IMR-90 (cell line): ENCODE results near the gene CELA2A. TPM values are rescaled to one million over a fixed set of nuclear protein-coding genes. Genes with fewer than 3 reads are reported as not detected.

ENCODE experiments used
- ATAC-seq: fragments of 200-7000 bp; cut with Tn5 transposase; 2 replicates; pipeline ENCODE4 v1.9.1; 2020; ENCODE audit warnings: low read depth, mild to moderate bottlenecking, moderate library complexity
- BruUV-seq: library from RNA; stranded (reverse); fragments of 400-500 nt; replicated peaks from 2 replicates; lab custom pipeline; 2021; lab: Mats Ljungman, UMichigan
- CTCF ChIA-PET: fragments of 300-600 bp; formaldehyde crosslinking; extraction: SDS; loops from one replicate; lab custom pipeline; 2021; ENCODE audit warnings: antibody characterized with exemption; lab: Yijun Ruan, JAX
- POLR2A ChIA-PET: fragments of 300-600 bp; sonication (Branson Sonifier 250); formaldehyde crosslinking; loops from one replicate; lab custom pipeline; 2022; ENCODE audit warnings: antibody characterized with exemption; ENCODE audit not compliant: unreplicated experiment; lab: Charles Lee
- DNase-seq: peaks from one replicate; pipeline ENCODE4 v3.0.0; 2013
- H2AFZ ChIP-seq: replicated peaks from 2 replicates; pipeline ENCODE3; 2013; ENCODE audit warnings: low read length, mild to moderate bottlenecking; ENCODE audit not compliant: poor library complexity
- H2AK5ac ChIP-seq: 2 replicates; pipeline ENCODE4 v1.6.1; 2013; ENCODE audit warnings: low read depth, low read length, inconsistent platforms
- H2AK9ac ChIP-seq: replicated peaks from 2 replicates; pipeline ENCODE3; 2013; ENCODE audit warnings: mild to moderate bottlenecking, low read depth, low read length, moderate library complexity; ENCODE audit not compliant: poor library complexity
- H2BK120ac ChIP-seq: 2 replicates; pipeline ENCODE4 v1.6.1; 2013; ENCODE audit warnings: low read depth, low read length, inconsistent platforms
- H2BK15ac ChIP-seq: 3 replicates; pipeline ENCODE4 v1.6.1; 2013; ENCODE audit warnings: low read depth, low read length, inconsistent platforms
- H2BK20ac ChIP-seq: 2 replicates; pipeline ENCODE4 v1.6.1; 2013; ENCODE audit warnings: low read depth, mild to moderate bottlenecking, inconsistent platforms, low read length, moderate library complexity
- H2BK5ac ChIP-seq: 2 replicates; pipeline ENCODE4 v1.6.1; 2013; ENCODE audit warnings: mild to moderate bottlenecking, low read depth, low read length, inconsistent platforms; ENCODE audit not compliant: poor library complexity, severe bottlenecking
- H3K14ac ChIP-seq: replicated peaks from 2 replicates; pipeline ENCODE4 v1.6.1; 2013; ENCODE audit warnings: low read depth, low read length, inconsistent platforms
- H3K18ac ChIP-seq: 2 replicates; pipeline ENCODE4 v1.6.1; 2013; ENCODE audit warnings: low read depth, low read length, control low read depth
- H3K23ac ChIP-seq: 2 replicates; pipeline ENCODE4 v1.6.1; 2013; ENCODE audit warnings: low read depth, low read length, inconsistent platforms
- H3K27ac ChIP-seq: 2 replicates; pipeline ENCODE4 v1.5.1; 2013; ENCODE audit warnings: mild to moderate bottlenecking, control low read depth, low read length; ENCODE audit not compliant: insufficient read depth
- H3K27me3 ChIP-seq: 2 replicates; pipeline ENCODE4 v1.6.1; 2013; ENCODE audit warnings: low read length; ENCODE audit not compliant: control insufficient read depth, insufficient read depth
- H3K36me3 ChIP-seq: 2 replicates; pipeline ENCODE4 v1.6.1; 2013; ENCODE audit warnings: low read length, mixed read lengths; ENCODE audit not compliant: control insufficient read depth, insufficient read depth
- H3K4ac ChIP-seq: 2 replicates; pipeline ENCODE4 v1.6.1; 2013; ENCODE audit warnings: low read depth, low read length, inconsistent platforms
- H3K4me1 ChIP-seq: 2 replicates; pipeline ENCODE4 v1.6.1; 2013; ENCODE audit warnings: low read length, mixed read lengths; ENCODE audit not compliant: control insufficient read depth, insufficient read depth
- H3K4me2 ChIP-seq: 2 replicates; pipeline ENCODE4 v1.6.1; 2013; ENCODE audit warnings: low read depth, mild to moderate bottlenecking, control low read depth, low read length, moderate library complexity
- H3K4me3 ChIP-seq: 2 replicates; pipeline ENCODE4 v1.5.1; 2013; ENCODE audit warnings: low read depth, mild to moderate bottlenecking, control low read depth, low read length, moderate library complexity; ENCODE audit not compliant: insufficient read depth
- H3K56ac ChIP-seq: 2 replicates; pipeline ENCODE4 v1.6.1; 2013; ENCODE audit warnings: low read length, inconsistent platforms; ENCODE audit not compliant: insufficient read depth; ENCODE audit errors: extremely low read depth
- H3K79me1 ChIP-seq, 2 experiments: 2 replicates each; pipeline ENCODE4 v1.6.1; 2013; ENCODE audit warnings: low read length in 2 of 2, inconsistent platforms in 1 of 2, low read depth in 1 of 2
- H3K9ac ChIP-seq: 2 replicates; pipeline ENCODE4 v1.6.1; 2013; ENCODE audit warnings: low read depth, low read length, control low read depth
- H3K9me1 ChIP-seq: 2 replicates; pipeline ENCODE4 v1.6.1; 2013; ENCODE audit warnings: low read length, inconsistent platforms; ENCODE audit not compliant: insufficient read depth
- H3K9me3 ChIP-seq: 2 replicates; pipeline ENCODE4 v1.6.1; 2013; ENCODE audit warnings: low read length; ENCODE audit not compliant: control insufficient read depth, insufficient read depth
- H4K20me1 ChIP-seq: 2 replicates; pipeline ENCODE4 v1.6.1; 2013; ENCODE audit warnings: low read length, inconsistent platforms; ENCODE audit not compliant: insufficient read depth
- H4K5ac ChIP-seq: 2 replicates; pipeline ENCODE4 v1.6.1; 2013; ENCODE audit warnings: mild to moderate bottlenecking, low read depth, low read length, control low read depth
- H4K8ac ChIP-seq, 2 experiments: 2 replicates each; pipeline ENCODE4 v1.6.1; 2013; ENCODE audit warnings: low read depth in 2 of 2, low read length in 2 of 2, control low read depth in 1 of 2, inconsistent platforms in 1 of 2
- H4K91ac ChIP-seq: 2 replicates; pipeline ENCODE4 v1.6.1; 2013; ENCODE audit warnings: low read depth, low read length, inconsistent platforms; ENCODE audit not compliant: insufficient read depth
- MAFK ChIP-seq: IDR thresholded peaks from 2 replicates; pipeline ENCODE4 v1.6.1; 2012; ENCODE audit warnings: low read depth, low read length, improper control_type of control experiment
- MAZ ChIP-seq: IDR thresholded peaks from 2 replicates; pipeline ENCODE4 v1.6.1; 2012; ENCODE audit warnings: low read depth, mild to moderate bottlenecking, low read length, improper control_type of control experiment, moderate library complexity, borderline replicate concordance
- NFE2L2 ChIP-seq: fragments of 150-350 bp; IDR thresholded peaks from 2 replicates; pipeline ENCODE4 v1.6.1; 2016; ENCODE audit warnings: low read depth, mild to moderate bottlenecking, low read length
- RAD21 ChIP-seq: IDR thresholded peaks from 2 replicates; pipeline ENCODE4 v1.6.1; 2012; ENCODE audit warnings: low read length, improper control_type of control experiment
- RCOR1 ChIP-seq: IDR thresholded peaks from 2 replicates; pipeline ENCODE4 v1.6.1; 2012; ENCODE audit warnings: mild to moderate bottlenecking, low read length, improper control_type of control experiment; ENCODE audit not compliant: insufficient replicate concordance
- WGBS, 2 experiments: methylation state at CpG; one replicate each; pipeline versions ENCODE4 v1.1.5 to v1.1.7; 2013; ENCODE audit warnings: missing lambda C conversion rate in 2 of 2; ENCODE audit not compliant: insufficient read length in 1 of 2; ENCODE audit errors: extremely low coverage in 2 of 2; 5-methylcytosine and 5-hydroxymethylcytosine counted together
- dilution Hi-C: fragments of 300-500 bp; cut with HindIII; formaldehyde crosslinking; loops from one replicate; pipeline ENCODE4 v1.14.3; 2018; ENCODE audit warnings: low sequenced_read_pairs; ENCODE audit not compliant: unreplicated experiment
- in situ Hi-C: fragments of 300-500 bp; cut with MboI; formaldehyde crosslinking; loops from 3 replicates; pipeline ENCODE4 v1.14.3; 2019; ENCODE audit warnings: low sequenced_read_pairs, inconsistent platforms, mixed read lengths
- intact Hi-C: fragments of 100-400 bp; cut with micrococcal nuclease; formaldehyde crosslinking; loops from 2 replicates; pipeline ENCODE4 v1.10.0; 2022
- polyA plus RNA-seq, 3 experiments: library from polyadenylated mRNA; depleted of rRNA; stranded (reverse); fragments of >200 nt; gene quantifications; 2 replicates each; pipeline ENCODE4 v1.2.3, GENCODE V29; 2012; ENCODE audit warnings: low replicate concordance in 1 of 3
- total RNA-seq: library from RNA; depleted of rRNA; stranded (reverse); fragments of >200 nt; gene quantifications from 2 replicates; pipeline ENCODE4 v1.2.3, GENCODE V29; 2012

The CELA2A gene
- total and polyA plus RNA-seq, 2 of the 4 experiments (the other 2 are of a cell fraction): not detected

DNA sequence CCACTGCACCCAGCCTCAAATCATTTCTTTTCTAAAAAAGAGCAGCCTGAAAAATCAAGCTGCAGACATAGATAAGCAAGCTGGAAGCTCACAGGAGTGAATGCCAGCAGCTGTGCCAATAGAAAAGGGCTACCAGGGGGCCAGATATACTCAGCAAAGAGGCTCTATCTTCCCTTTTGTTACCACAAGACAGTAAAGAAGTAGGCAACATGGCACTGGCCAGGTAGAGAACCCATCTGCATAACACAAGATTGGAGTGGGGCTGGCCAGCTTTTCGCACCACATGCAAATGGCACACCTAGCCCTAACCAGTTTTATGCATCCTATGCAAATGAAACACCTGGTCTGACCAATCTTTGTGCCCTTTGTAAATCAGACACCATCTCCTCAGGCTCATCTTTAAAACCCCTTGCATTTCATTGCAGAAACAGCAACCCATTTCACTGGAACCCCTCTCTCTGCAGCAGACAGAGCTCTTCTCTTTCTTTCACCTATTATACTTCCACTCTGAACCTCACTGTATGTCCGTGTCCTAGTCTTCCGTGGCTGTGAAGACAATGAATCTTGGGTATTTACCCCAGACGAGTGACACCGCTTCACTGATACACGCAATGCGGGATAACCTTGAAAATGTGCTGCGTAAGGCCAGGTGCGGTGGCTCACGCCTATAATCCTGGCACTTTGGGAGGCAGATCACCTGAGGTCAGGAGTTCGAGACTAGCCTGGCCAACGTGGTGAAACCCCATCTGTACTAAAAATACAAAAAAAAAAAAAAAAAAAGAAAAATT is 52.4 kb downstream of the CELA2A start (continued):
- TF ChIP-seq MAFK: no peak

GRCh38 chr1:15509586-15509985 is 53.1 kb downstream of the CELA2A start:
- no peak overlapping the region for H3K27ac ChIP-seq
- no peaks in the 10 kb centered on the region for H3K9me1 ChIP-seq
- POLR2A ChIA-PET: no interaction called here
- dilution Hi-C loops (no loop called here), intact Hi-C loops (no loop called here), in situ Hi-C loops (loop anchor here (10.0 kb wide), 1 partner anchor 195 kb away; no protein-coding TSS in a partner anchor)
- no peaks in the 10 kb centered on the region; the same call in 1 of the 2 replicates for H3K4me1 ChIP-seq
- CTCF ChIA-PET: interaction anchor here (0.7 to 0.9 kb wide), 2 partner anchors 8 to 240 kb away, joined by 3 to 4 read pairs; no protein-coding TSS in a partner anchor
- H3K23ac ChIP-seq: no peak overlapping the region
- H3K9ac ChIP-seq: no peak overlapping the region
- H3K14ac ChIP-seq: no peak overlapping the region
- H2BK120ac ChIP-seq: no peak overlapping the region
- no peak overlapping the region for H3K4me3 ChIP-seq
- H3K9me3 ChIP-seq: no peaks in the 10 kb centered on the region
- H4K91ac ChIP-seq: no peak overlapping the region
- no peak overlapping the region for H4K5ac ChIP-seq
- DNase-seq (no peak), ATAC-seq (no peak)
- no peak overlapping the region for H2BK20ac ChIP-seq
- peaks cover 5% of the 10 kb centered on the region; the same call in 1 of the 2 replicates for H3K36me3 ChIP-seq
- no peak overlapping the region for H2AK5ac ChIP-seq
- no peak overlapping the region for H2AFZ ChIP-seq
- H2BK15ac ChIP-seq: no peak overlapping the region
- H3K4ac ChIP-seq: no peak overlapping the region
- BruUV-seq: no TSS peak
- H3K4me2 ChIP-seq: no peak overlapping the region
- H3K79me1 ChIP-seq: no peaks in the 10 kb centered on the region
- H4K8ac ChIP-seq: no peak overlapping the region
- H2BK5ac ChIP-seq: no peak overlapping the region
- WGBS, 2 experiments: no CpG with 5 or more reads among the region's 7 CpGs
- H4K20me1 ChIP-seq: no peaks in the 10 kb centered on the region
- H3K18ac ChIP-seq: no peak overlapping the region
- no peak overlapping the region for H3K56ac ChIP-seq
- TF ChIP-seq RAD21 (no peak), MAZ (no peak), NFE2L2 (no peak), RCOR1 (no peak)
- H2AK9ac ChIP-seq: no peak overlapping the region
- H3K27me3 ChIP-seq: no peaks in the 10 kb centered on the region
